OCI-LY3 (cell line): ENCODE results near the gene BRINP1.

Experiments used
- H2AFZ ChIP-seq: fragments of 200-600, 300-600 bp; shearing (Covaris generic); 2 replicates; pipeline ENCODE4 v1.6.0; 2014; ENCODE audit warnings: antibody characterized with exemption, low read depth, low read length
- H3K27ac ChIP-seq: fragments of 200-600, 300-600 bp; sonication (generic); 2 replicates; pipeline ENCODE4 v1.5.1; 2014; ENCODE audit warnings: mild to moderate bottlenecking, low read length, moderate library complexity, mixed read lengths
- H3K27me3 ChIP-seq: fragments of 200-600, 300-600 bp; sonication (generic); 2 replicates; pipeline ENCODE4 v1.6.1; 2014; ENCODE audit warnings: low read depth, low read length, mixed read lengths
- H3K36me3 ChIP-seq: fragments of 200-600, 300-600 bp; sonication (generic); replicated peaks from 2 replicates; pipeline ENCODE3; 2014; ENCODE audit warnings: low read depth, low read length, mixed read lengths
- H3K4me1 ChIP-seq: fragments of 300-600, 200-600 bp; sonication (generic); 2 replicates; pipeline ENCODE4 v1.6.1; 2014; ENCODE audit warnings: low read length, mixed read lengths
- H3K4me2 ChIP-seq: fragments of 200-600, 300-600 bp; sonication (generic); 2 replicates; pipeline ENCODE4 v1.6.1; 2014; ENCODE audit warnings: low read length, mixed read lengths
- H3K4me3 ChIP-seq: fragments of 300-600, 200-600 bp; sonication (generic); 2 replicates; pipeline ENCODE4 v1.5.1; 2014; ENCODE audit warnings: antibody characterized with exemption, mild to moderate bottlenecking, low read length, moderate library complexity
- H3K79me2 ChIP-seq: fragments of 300-600, 200-600 bp; shearing (Covaris generic); 2 replicates; pipeline ENCODE4 v1.6.1; 2014; ENCODE audit warnings: mild to moderate bottlenecking, low read length, mixed read lengths
- H3K9ac ChIP-seq: fragments of 300-600, 200-600 bp; shearing (Covaris generic); 2 replicates; pipeline ENCODE4 v1.6.0; 2014; ENCODE audit warnings: mild to moderate bottlenecking, low read length, moderate library complexity
- H3K9me3 ChIP-seq: fragments of 200-600, 300-600 bp; shearing (Covaris generic); 2 replicates; pipeline ENCODE4 v1.6.1; 2014; ENCODE audit warnings: low read length, mixed read lengths; ENCODE audit not compliant: insufficient read depth
- H4K20me1 ChIP-seq: fragments of 200-600, 300-600 bp; sonication (generic); 2 replicates; pipeline ENCODE4 v1.6.1; 2016; ENCODE audit warnings: low read length, mixed read lengths; ENCODE audit not compliant: insufficient read depth
- CTCF ChIP-seq: fragments of 200-600, 300-600 bp; sonication (generic); IDR thresholded peaks from 2 replicates; pipeline ENCODE4 v1.5.1; 2014; ENCODE audit warnings: antibody characterized with exemption, low read length, low read depth
- EZH2phosphoT487 ChIP-seq: fragments of 200-600 bp; shearing (Covaris generic); IDR thresholded peaks from 2 replicates; pipeline ENCODE4 v1.6.1; 2018; ENCODE audit warnings: antibody characterized with exemption, mixed run types, low read depth

BRINP1 gene

DNA sequence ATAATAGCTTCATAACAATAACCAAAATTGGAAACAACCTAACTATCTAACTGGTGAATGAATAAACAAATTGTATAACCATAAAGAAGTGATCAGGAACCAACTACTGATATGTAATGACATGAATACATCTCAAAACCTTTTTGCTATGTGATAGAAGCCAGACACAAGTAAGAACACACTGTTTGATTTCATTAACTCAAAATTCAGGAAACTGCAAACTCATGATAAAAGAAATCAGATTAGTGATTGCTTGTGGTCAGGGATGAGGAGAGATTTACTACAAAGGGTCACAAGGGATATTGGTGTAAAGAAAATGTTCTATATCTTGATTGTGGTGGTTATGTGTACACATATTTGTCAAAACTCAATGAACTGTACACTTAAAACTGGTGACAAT is 22.6 kb upstream of the BRINP1 start:
- H3K36me3 ChIP-seq = no peaks in the 10 kb centered on the region

DNA sequence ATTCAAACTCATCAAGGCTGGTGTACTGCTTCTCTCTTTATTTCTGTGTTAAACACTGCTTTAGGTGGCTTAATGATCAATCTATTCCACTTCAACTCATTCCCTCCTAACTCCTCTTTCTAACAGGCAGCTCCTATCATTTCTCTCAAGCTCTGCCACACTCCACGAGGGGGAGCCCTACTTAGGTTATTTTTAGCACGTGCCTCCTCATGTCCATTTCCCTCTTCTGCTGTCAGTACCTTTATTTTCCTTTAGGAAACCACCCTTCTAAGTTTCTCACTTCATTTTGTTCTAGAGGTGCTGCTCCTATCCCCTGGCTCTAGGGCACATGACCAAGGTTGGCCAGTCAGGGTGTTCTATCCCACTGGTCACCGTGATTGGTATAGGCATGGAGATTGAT is 6.7 kb upstream of the BRINP1 start:
- Histone ChIP-seq H3K79me2 (no peaks in the 10 kb centered on the region), H3K4me1 (no peaks in the 10 kb centered on the region), H3K9ac (no peak overlapping the region), H3K27ac (no peak overlapping the region), H2AFZ (no peak overlapping the region), H3K27me3 (no peaks in the 10 kb centered on the region), H3K4me3 (no peak overlapping the region), H3K4me2 (no peak overlapping the region), H3K9me3 (no peaks in the 10 kb centered on the region), H3K36me3 (no peaks in the 10 kb centered on the region), H4K20me1 (0 out of 2 replicates have a peak, but pooled peaks cover 4% of the 10 kb centered on the region)
- TF ChIP-seq EZH2phosphoT487 (no peak), CTCF (peak; percentile 48)

More for the DNA sequence above, 22.6 kb upstream of the BRINP1 start:
- Histone ChIP-seq H3K9me3 (no peaks in the 10 kb centered on the region), H3K27ac (no peak overlapping the region), H4K20me1 (no peaks in the 10 kb centered on the region), H3K27me3 (no peaks in the 10 kb centered on the region), H2AFZ (no peak overlapping the region), H3K4me3 (no peak overlapping the region), H3K4me1 (no peaks in the 10 kb centered on the region), H3K4me2 (no peak overlapping the region), H3K79me2 (no peaks in the 10 kb centered on the region), H3K9ac (no peak overlapping the region)
- TF ChIP-seq EZH2phosphoT487 (no peak), CTCF (no peak)

DNA sequence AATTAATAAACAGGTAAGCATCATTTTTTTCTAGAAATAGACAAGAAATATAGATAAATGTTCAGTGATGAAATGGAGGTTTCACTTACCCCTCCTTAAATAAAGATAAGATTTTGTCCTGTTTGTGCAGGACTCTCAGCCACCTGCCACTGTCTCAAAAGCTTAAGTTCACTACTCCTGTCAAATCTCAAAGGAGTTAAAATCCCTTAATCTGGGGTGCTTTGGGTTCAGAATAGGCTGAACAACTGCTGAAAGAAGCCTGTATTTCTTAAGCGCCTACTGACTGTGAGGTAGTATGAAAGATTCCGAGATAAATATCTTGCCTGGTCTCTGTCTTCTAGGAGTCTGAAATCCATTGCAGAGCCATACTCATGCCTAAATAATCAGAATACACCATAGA is 3.7 kb upstream of the BRINP1 start:
- no peak overlapping the region for H3K4me3 ChIP-seq
- H3K9me3 ChIP-seq = no peaks in the 10 kb centered on the region
- TF ChIP-seq EZH2phosphoT487 (no peak), CTCF (no peak)
- no peak overlapping the region for H3K4me2 ChIP-seq
- no peak overlapping the region for H2AFZ ChIP-seq
- H4K20me1 ChIP-seq = 0 out of 2 replicates have a peak, but pooled peaks cover 4% of the 10 kb centered on the region
- H3K79me2 ChIP-seq = no peaks in the 10 kb centered on the region
- H3K9ac ChIP-seq = no peak overlapping the region
- no peaks in the 10 kb centered on the region for H3K27me3 ChIP-seq
- no peaks in the 10 kb centered on the region for H3K36me3 ChIP-seq
- no peaks in the 10 kb centered on the region for H3K4me1 ChIP-seq
- H3K27ac ChIP-seq = no peak overlapping the region

- H3K9ac ChIP-seq = no peak overlapping the region
- H3K9me3 ChIP-seq = no peaks in the 10 kb centered on the region
- H3K36me3 ChIP-seq = no peaks in the 10 kb centered on the region
- no peaks in the 10 kb centered on the region for H3K79me2 ChIP-seq
- H3K4me2 ChIP-seq = no peak overlapping the region
- H3K27me3 ChIP-seq = no peaks in the 10 kb centered on the region
- 0 out of 2 replicates have a peak, but pooled peaks cover 4% of the 10 kb centered on the region for H4K20me1 ChIP-seq
- H3K4me1 ChIP-seq = no peaks in the 10 kb centered on the region
- no peak overlapping the region for H3K27ac ChIP-seq
- H3K4me3 ChIP-seq = no peak overlapping the region
- H2AFZ ChIP-seq = no peak overlapping the region
- no peak for TF ChIP-seq EZH2phosphoT487
- TF ChIP-seq CTCF = no peak
Measured at GRCh38 chr9:119370816-119371215, 1.6 kb upstream of the BRINP1 start.
